Activated T-cell treated with anti-CD3 and anti-CD28 coated beads, Interleukin-2, amount 50 U/mL, for 24 hours (primary cell): Measurements from ENCODE around the gene SOX5.
"Not testable (repeated sequence)": the region's sequence is repeated elsewhere in the genome, so short reads cannot be mapped to it uniquely, and the experiment has no call there.

Experiments
- DNase-seq: peaks from one replicate; pipeline ENCODE4 v3.0.0-alpha.2; 2020
- H3K27ac Mint-ChIP-seq: 2 replicates; pipeline ENCODE4 v1.8.0; 2020; ENCODE audit warnings: mild to moderate bottlenecking, mixed read lengths
- H3K27me3 Mint-ChIP-seq: 2 replicates; pipeline ENCODE4 v1.8.0; 2020; ENCODE audit warnings: mixed read lengths
- H3K36me3 Mint-ChIP-seq: 2 replicates; pipeline ENCODE4 v1.8.0; 2020; ENCODE audit warnings: low read depth, mixed read lengths
- H3K4me1 Mint-ChIP-seq: 2 replicates; pipeline ENCODE4 v1.8.0; 2020; ENCODE audit warnings: low read depth, mixed read lengths
- H3K4me3 Mint-ChIP-seq: 2 replicates; pipeline ENCODE4 v1.8.0; 2020; ENCODE audit warnings: mild to moderate bottlenecking, moderate library complexity, mixed read lengths
- H3K9me3 Mint-ChIP-seq: 2 replicates; pipeline ENCODE4 v1.8.0; 2020; ENCODE audit warnings: mixed read lengths

SOX5 gene

DNA sequence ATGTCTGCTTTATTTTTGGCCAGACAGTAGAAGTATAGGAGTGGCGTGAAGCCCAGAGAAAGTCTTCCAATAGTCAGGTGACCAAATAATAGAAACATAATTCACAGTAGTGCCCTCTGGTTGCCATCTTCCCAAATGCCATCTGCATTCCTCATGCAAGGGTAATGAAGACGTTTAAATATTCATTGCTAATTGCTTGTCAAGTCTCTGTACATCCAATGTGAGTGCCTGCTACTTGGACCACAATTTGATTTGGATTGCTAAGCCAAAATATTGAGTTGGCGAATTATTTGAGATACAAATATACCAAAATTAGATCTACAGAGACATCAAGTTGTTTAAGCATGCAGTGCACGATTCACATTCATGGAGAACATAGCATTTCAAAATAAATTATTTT, 402.7 kb downstream of the SOX5 start:
- no peaks in the 10 kb centered on the region for H3K4me1 Mint-ChIP-seq
- DNase-seq = no peak
- H3K27ac Mint-ChIP-seq = no peak overlapping the region
- no peak overlapping the region for H3K4me3 Mint-ChIP-seq
- no peaks in the 10 kb centered on the region for H3K27me3 Mint-ChIP-seq
- H3K9me3 Mint-ChIP-seq = peaks cover 3% of the 10 kb centered on the region
- H3K36me3 Mint-ChIP-seq = no peaks in the 10 kb centered on the region

GRCh38 chr12:23543767-23544166, 405.7 kb downstream of the SOX5 start:
- Mint-ChIP-seq H3K27me3 (no peaks in the 10 kb centered on the region), H3K36me3 (no peaks in the 10 kb centered on the region), H3K27ac (no peak overlapping the region), H3K4me3 (no peak overlapping the region), H3K4me1 (no peaks in the 10 kb centered on the region), H3K9me3 (no peaks in the 10 kb centered on the region)
- no peak for DNase-seq

GRCh38 chr12:23542187-23542586, 407.3 kb downstream of the SOX5 start:
- no peak for DNase-seq
- Mint-ChIP-seq H3K4me3 (no peak overlapping the region), H3K27me3 (no peaks in the 10 kb centered on the region), H3K9me3 (peaks cover 2% of the 10 kb centered on the region), H3K27ac (no peak overlapping the region), H3K36me3 (no peaks in the 10 kb centered on the region), H3K4me1 (no peaks in the 10 kb centered on the region)

DNA sequence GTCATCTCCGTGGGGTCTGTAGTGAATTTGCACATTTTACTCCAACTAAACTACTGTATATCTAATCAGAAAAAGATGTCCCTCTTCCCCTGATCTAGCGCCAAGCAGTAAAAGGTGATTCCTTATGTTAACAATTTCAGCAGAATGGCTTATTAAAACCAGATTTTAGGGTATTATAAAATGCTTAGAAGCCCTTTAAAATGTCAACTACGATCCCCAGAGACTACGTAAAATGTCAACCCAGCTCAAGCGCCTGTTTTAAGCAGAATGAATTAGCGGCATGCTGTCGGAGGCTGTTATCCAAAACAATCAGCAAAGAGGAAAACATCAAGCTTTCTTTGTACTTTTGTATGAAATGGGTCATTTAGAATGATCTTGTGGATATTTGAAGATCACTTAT, 408.9 kb downstream of the SOX5 start:
- no peak overlapping the region for H3K4me3 Mint-ChIP-seq
- no peaks in the 10 kb centered on the region for H3K36me3 Mint-ChIP-seq
- DNase-seq = no peak

GRCh38 chr12:23536293-23536692, 413.2 kb downstream of the SOX5 start:
- H3K27me3 Mint-ChIP-seq = no peaks in the 10 kb centered on the region
- H3K4me1 Mint-ChIP-seq = no peaks in the 10 kb centered on the region
- DNase-seq = no peak
- H3K4me3 Mint-ChIP-seq = no peak overlapping the region
- no peaks in the 10 kb centered on the region for H3K36me3 Mint-ChIP-seq
- peaks cover 2% of the 10 kb centered on the region for H3K9me3 Mint-ChIP-seq
- H3K27ac Mint-ChIP-seq = no peak overlapping the region

More for the DNA sequence above, 408.9 kb downstream of the SOX5 start:
- peaks cover 2% of the 10 kb centered on the region for H3K9me3 Mint-ChIP-seq
- H3K27ac Mint-ChIP-seq = no peak overlapping the region
- no peaks in the 10 kb centered on the region for H3K27me3 Mint-ChIP-seq
- no peaks in the 10 kb centered on the region for H3K4me1 Mint-ChIP-seq

GRCh38 chr12:23535441-23535840, 414.0 kb downstream of the SOX5 start:
- Mint-ChIP-seq H3K27ac (no peak overlapping the region), H3K4me1 (no peaks in the 10 kb centered on the region), H3K27me3 (no peaks in the 10 kb centered on the region), H3K36me3 (no peaks in the 10 kb centered on the region), H3K4me3 (no peak overlapping the region), H3K9me3 (peaks cover 2% of the 10 kb centered on the region)
- no peak for DNase-seq

DNA sequence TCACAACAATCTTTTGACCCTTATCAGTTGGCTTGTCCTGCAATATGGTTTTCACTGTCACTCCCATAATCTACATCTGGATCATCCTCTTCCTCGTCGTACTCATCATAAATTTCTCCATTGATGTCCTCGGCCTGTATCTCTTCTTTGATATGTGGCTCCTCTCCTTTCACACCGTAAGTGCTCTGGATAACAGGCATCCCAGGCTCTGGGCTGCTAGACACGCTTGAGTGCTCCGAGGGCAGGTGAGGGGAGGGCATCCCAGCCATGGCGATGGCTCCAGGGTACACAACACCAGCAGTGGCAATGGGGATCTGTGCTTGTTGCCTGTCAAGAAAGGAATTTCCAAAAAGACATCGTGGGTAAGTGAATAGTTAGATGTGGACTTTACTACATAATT, 415.3 kb downstream of the SOX5 start:
- no peak overlapping the region for H3K27ac Mint-ChIP-seq
- DNase-seq = no peak
- no peaks in the 10 kb centered on the region for H3K4me1 Mint-ChIP-seq
- H3K9me3 Mint-ChIP-seq = peaks cover 2% of the 10 kb centered on the region
- no peaks in the 10 kb centered on the region for H3K27me3 Mint-ChIP-seq
- no peaks in the 10 kb centered on the region for H3K36me3 Mint-ChIP-seq
- no peak overlapping the region for H3K4me3 Mint-ChIP-seq

DNA sequence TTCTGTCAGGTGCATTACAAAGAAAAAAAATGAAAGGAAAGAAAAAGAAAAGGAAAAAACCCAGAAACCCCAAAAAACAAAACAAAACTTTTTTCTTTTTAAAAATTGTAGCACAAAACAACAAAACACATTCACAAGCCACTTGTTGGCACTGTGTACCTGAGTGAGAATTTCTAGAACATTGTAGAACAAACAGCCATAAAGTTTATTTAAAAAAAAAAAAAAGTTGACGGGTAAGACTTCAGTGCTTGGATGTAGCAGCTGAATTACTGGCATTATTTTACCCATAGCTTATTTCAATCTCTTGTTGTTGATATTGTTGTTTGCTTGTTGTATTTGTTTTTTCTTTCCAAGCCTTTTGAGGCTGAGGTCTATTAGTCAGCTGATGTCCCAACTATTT, 415.8 kb downstream of the SOX5 start:
- no peaks in the 10 kb centered on the region for H3K27me3 Mint-ChIP-seq
- H3K36me3 Mint-ChIP-seq = no peaks in the 10 kb centered on the region

GRCh38 chr12:23533265-23533664, 416.2 kb downstream of the SOX5 start:
- Mint-ChIP-seq H3K27me3 (no peaks in the 10 kb centered on the region), H3K4me3 (no peak overlapping the region), H3K4me1 (no peaks in the 10 kb centered on the region), H3K27ac (no peak overlapping the region), H3K9me3 (no peaks in the 10 kb centered on the region), H3K36me3 (no peaks in the 10 kb centered on the region)
- no peak for DNase-seq

More for the DNA sequence above, 415.8 kb downstream of the SOX5 start:
- no peaks in the 10 kb centered on the region for H3K4me1 Mint-ChIP-seq
- peaks cover 2% of the 10 kb centered on the region for H3K9me3 Mint-ChIP-seq
- H3K27ac Mint-ChIP-seq = no peak overlapping the region
- DNase-seq = no peak
- no peak overlapping the region for H3K4me3 Mint-ChIP-seq

GRCh38 chr12:23528316-23528715, 421.2 kb downstream of the SOX5 start:
- DNase-seq = no peak
- Mint-ChIP-seq H3K4me1 (no peaks in the 10 kb centered on the region), H3K27ac (no peak overlapping the region), H3K27me3 (no peaks in the 10 kb centered on the region), H3K9me3 (no peaks in the 10 kb centered on the region), H3K4me3 (no peak overlapping the region), H3K36me3 (no peaks in the 10 kb centered on the region)

DNA sequence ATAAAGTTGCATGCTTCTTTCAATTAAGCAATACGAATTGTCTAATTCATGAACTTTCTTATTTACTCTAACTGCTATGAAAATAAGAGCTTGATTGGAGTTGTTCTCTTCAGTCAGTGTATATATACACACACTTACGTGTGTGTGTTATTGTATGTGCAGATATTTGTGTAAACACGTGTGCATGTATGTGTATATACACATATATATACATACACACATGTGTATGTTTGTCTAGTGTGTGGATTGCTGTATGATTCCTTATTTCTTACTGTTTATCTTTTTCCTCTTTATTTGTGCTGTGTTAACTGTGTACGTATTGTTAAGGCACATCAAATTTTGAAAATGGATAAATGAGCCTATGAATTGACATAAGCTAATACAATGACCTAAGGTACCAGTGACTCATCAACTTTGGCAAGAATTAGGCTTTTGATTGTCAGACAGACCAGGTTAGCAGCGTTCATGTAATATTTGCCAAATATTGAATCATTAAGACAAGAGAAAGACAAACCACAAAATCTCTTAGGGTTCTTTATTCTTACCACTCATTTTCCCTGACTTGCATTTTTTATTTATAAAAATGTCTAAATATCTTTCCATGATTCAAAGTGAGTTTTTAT, 423.9 kb downstream of the SOX5 start:
- Mint-ChIP-seq H3K36me3 (no peaks in the 10 kb centered on the region), H3K9me3 (no peaks in the 10 kb centered on the region), H3K4me3 (no peak overlapping the region), H3K4me1 (no peaks in the 10 kb centered on the region), H3K27me3 (no peaks in the 10 kb centered on the region), H3K27ac (no peak overlapping the region)
- no peak for DNase-seq

DNA sequence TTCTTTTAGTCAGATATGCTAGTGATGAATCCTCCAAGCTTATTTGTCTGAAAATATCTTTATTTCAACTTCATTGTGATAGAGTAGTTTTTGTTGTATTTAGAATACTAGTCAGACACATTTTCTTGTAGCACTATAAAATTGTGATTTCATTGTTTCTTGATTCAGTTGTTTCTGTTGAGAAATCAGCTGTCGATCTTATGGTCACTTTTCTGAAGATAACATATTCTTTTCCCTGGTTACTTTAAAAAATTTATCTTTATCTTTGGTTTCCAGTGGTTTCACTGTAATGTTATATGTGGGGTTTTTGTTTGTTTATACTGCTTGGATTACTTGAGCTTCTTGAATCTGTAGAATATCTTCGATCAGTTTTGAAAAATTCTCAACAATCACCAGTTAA, 426.1 kb downstream of the SOX5 start:
- H3K9me3 Mint-ChIP-seq = no peaks in the 10 kb centered on the region
- H3K27ac Mint-ChIP-seq = no peak overlapping the region
- no peak overlapping the region for H3K4me3 Mint-ChIP-seq
- no peak for DNase-seq
- no peaks in the 10 kb centered on the region for H3K4me1 Mint-ChIP-seq
- no peaks in the 10 kb centered on the region for H3K36me3 Mint-ChIP-seq
- H3K27me3 Mint-ChIP-seq = no peaks in the 10 kb centered on the region

GRCh38 chr12:23519444-23519843, 430.0 kb downstream of the SOX5 start:
- not testable (repeated sequence) for H3K27ac Mint-ChIP-seq, DNase-seq, H3K9me3 Mint-ChIP-seq, H3K27me3 Mint-ChIP-seq, H3K4me1 Mint-ChIP-seq, H3K4me3 Mint-ChIP-seq, H3K36me3 Mint-ChIP-seq

- H3K36me3 Mint-ChIP-seq, H3K4me1 Mint-ChIP-seq, H3K27ac Mint-ChIP-seq, H3K27me3 Mint-ChIP-seq, H3K4me3 Mint-ChIP-seq, DNase-seq: not testable (repeated sequence)
- peaks cover 11% of the 10 kb centered on the region for H3K9me3 Mint-ChIP-seq
Observed at GRCh38 chr12:23515785-23516184, 433.7 kb downstream of the SOX5 start.

GRCh38 chr12:23510484-23510883, 439.0 kb downstream of the SOX5 start:
- no peak for DNase-seq
- Mint-ChIP-seq H3K4me3 (no peak overlapping the region), H3K9me3 (peaks cover 11% of the 10 kb centered on the region), H3K36me3 (no peaks in the 10 kb centered on the region), H3K27me3 (no peaks in the 10 kb centered on the region), H3K27ac (no peak overlapping the region), H3K4me1 (no peaks in the 10 kb centered on the region)

DNA sequence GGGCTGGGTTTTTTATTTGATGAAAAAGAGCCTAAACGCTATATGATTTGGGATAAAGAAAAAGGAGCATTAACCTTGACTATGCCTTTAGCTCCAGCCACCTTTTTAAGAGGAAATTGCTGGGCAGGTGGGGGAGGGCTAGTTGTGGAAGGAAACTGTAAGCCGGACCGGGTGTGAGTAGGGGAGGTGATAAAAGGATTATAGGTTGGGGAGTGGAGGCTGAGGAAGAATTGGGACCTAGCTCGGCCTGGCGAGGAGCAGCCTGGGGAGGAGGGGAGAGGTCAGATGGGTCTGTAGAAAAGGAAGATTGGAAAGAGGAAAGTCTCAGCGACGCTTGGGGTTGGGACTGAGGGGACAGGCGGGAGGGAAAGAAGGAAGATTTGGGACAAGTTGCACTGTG, 439.6 kb downstream of the SOX5 start:
- not testable (repeated sequence) for H3K36me3 Mint-ChIP-seq, H3K27ac Mint-ChIP-seq, H3K27me3 Mint-ChIP-seq, H3K4me1 Mint-ChIP-seq, H3K4me3 Mint-ChIP-seq, DNase-seq
- H3K9me3 Mint-ChIP-seq = peaks cover 11% of the 10 kb centered on the region
